T-helper 2 cell (primary cell): ENCODE results near the gene PTPRM.
A peak's percentile ranks its signal among the peaks of the same experiment; 100 is the strongest.

Source experiments
- DNase-seq, 5 experiments: peaks; one replicate each; pipeline versions ENCODE4 v3.0.0 to v3.0.0-alpha.2; 2012 to 2022

The PTPRM gene

GRCh38 chr18:7600528-7601245 lies 33.6 kb downstream of the PTPRM start:
- DNase-seq = no peak

DNA sequence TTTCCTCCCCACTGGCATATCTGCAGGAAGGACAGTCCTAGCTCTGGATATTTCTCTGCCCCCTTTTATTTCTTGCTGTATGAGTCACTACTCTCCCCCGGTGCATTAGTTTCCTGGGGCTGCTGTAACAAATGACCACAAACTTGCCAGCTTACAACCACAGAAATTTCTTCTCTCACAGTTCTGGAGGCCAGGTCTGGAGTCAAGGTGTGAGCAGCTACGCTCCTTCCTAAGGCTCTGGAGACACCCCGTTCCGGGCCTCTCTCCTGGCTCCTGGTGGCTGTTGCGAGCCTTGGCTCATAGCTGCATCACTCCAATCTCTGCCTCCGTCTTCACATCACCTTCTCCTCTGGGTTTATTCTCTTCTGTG lies 34.1 kb downstream of the PTPRM start:
- DNase-seq = peak in 1 of 5 experiments; percentile 44

DNA sequence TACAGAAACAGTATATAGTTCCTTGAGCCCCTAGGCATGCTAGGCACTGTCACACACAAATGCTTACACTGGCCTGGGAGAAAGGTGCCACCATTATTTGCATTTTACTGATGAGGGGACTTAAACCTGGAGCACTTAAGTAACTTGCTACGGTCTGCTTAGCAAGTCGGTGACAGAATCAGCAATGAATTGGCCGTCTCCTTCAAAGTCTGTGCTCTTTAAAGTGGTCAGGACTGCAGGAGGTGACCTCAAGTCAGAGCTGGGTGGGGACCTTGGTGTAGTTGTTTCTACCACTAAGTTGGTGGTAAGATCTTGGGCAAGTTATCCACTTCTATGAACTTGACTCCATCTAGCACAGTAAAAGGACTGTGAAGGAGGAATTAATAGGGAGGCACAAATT lies 34.8 kb downstream of the PTPRM start:
- no peak for DNase-seq

- no peak for DNase-seq
Observed at GRCh38 chr18:7603259-7604000, 36.3 kb downstream of the PTPRM start.

- no peak for DNase-seq
Observed at GRCh38 chr18:7604361-7604760, 37.2 kb downstream of the PTPRM start.

- no peak for DNase-seq
Observed at GRCh38 chr18:7605705-7606104, 38.6 kb downstream of the PTPRM start.

DNA sequence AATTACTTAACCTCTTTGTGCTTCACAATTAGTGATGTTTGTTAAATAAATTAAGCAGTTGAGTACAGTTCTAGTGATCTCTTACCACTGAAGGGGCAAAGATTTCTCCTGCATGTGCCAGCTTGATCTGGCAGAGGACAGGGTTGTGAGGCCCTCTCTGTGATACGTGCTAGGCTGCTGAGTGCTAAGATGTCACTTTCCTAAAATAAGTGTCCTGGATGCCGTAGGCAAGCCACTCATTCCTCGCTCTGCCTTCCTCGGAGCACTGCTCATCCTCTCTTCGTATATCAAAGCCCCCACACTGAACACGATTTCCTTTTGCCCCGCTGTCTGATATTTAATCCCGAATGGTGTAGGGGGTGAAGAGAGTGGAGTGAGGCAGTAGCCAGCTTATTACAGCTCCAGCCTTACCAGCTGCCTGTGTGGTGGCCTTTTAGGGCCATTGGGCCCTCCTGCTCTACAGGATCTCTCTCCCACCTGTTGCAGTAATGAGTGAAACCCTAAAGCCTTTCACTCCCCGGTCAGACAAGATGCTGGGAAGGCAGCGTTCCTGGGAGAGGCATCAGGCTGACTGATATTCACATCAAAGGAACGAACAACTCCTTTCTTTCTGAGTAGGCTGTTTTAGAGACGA lies 40.5 kb downstream of the PTPRM start:
- DNase-seq = no peak

- DNase-seq = no peak
Observed at GRCh38 chr18:7608174-7608550, 41.0 kb downstream of the PTPRM start.

- no peak for DNase-seq
Observed at GRCh38 chr18:7608781-7609201, 41.7 kb downstream of the PTPRM start.

GRCh38 chr18:7609617-7610016 lies 42.5 kb downstream of the PTPRM start:
- DNase-seq = no peak

- no peak for DNase-seq
Observed at GRCh38 chr18:7614042-7614441, 46.9 kb downstream of the PTPRM start.

DNA sequence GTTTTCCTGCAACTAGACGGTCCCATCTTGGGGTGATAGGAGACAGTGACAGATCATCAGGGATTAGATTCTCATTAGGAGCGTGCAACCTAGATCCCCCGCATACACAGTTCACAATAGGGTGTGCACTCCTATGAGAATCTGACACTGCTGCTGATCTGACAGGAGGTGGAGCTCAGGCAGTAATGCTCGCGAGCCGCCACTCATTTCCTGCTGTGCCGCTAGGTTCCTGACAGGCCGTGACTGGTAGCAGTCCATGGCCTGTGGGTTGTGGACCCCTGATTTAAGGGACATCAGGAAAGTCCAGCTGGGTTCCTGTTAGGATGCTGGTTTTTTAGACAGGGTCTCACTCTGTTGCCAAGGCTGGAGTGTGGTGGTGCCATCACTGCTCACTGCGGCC lies 48.7 kb downstream of the PTPRM start:
- no peak for DNase-seq

DNA sequence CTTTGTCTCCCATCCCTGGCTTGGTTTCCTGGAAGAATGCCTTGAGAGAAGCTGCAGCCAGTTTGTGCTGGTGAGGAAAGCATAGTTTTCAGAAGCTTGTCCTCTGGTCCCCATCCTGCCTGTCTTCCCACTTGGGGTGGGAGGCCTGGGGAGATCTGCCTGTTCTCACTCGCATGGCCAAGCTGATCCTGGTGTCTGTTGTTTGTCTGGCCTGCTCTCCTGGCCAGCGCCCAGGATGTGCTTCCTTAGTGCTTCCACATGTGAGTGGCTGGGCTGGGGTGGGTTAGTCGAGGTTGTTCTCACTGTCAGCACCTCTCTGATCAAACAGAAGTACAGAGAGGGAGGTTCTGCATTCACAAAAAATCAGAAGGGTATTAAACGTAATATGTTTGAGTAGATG lies 49.5 kb downstream of the PTPRM start:
- DNase-seq = no peak

DNA sequence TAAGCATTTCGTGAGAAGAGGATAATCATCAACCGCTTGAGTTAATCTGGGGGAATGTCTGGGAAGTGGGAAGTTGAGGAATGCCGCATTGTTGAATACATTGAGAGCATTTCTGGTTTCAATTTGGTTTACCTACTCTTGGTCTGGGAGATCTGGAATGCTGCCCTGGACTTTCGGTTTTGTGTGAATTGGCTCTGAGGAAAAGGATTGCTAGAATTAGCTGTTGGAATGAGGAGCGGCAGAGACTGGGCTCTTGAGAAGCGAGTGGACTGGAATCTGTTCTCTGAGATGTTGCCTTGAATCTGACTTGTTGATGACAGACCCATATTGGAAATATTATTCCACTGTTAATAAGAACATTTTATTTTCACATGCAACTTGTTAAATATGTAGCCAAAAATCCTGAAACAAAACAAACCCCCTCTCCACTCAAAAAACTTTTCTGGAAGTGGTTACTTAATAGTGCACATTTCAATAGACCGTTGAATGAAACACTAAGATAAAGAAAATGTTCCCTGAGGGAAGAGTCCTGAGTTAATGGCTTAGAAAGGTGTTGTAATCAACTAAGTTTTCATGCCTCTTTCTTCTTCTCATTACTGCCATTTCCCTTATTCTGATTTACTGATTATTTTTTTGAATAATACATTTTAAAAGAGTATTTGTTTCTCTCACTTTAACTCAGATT lies 50.8 kb downstream of the PTPRM start:
- DNase-seq = no peak

DNA sequence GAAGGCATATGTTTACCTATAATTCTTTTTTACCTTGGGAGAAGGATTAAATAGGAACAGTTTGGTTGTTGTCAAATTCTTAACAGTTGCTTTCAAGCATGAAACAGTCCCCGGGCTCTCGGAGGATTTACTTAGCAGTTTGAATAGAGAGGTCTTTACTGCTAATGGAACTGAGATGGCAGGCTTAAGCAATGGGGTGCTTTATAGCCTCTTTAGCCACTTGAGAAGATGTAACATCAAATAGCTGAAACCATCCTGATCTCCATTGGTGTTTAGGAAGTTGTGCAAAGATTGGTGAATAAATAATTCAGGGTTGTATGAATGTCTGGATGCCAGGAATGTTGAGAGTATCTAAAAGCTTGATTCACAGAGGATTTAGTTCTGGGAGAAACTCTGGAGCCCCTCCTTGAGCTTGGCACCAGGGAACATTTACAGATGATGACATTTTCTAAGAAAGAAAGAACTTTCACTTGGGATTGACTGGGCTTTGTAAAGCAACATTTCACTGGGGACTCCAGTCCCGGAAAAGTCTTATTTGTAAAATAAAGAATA lies 51.9 kb downstream of the PTPRM start:
- no peak for DNase-seq

- DNase-seq = no peak
Observed at GRCh38 chr18:7619676-7620075, 52.6 kb downstream of the PTPRM start.

DNA sequence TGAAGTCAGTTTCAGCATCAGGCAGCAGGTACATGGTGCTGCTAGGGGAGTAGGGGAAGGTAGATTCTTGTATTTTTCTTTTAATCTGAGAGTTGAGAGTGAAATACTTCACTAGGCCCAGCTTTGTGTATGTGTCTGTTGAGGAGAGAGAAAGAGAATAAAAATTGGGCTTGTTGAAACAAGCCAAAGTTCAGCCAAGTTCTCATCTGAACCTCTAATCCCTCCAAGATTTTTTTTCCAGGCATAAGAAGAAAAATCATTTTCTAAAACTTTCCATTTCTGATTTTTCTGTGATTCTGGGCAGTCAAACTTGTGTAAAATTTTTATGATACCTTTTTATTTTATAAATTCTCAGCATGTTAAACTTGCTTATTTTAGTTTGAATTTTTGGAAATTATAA lies 55.6 kb downstream of the PTPRM start:
- DNase-seq = no peak

- no peak for DNase-seq
Observed at GRCh38 chr18:7623681-7624080, 56.6 kb downstream of the PTPRM start.

DNA sequence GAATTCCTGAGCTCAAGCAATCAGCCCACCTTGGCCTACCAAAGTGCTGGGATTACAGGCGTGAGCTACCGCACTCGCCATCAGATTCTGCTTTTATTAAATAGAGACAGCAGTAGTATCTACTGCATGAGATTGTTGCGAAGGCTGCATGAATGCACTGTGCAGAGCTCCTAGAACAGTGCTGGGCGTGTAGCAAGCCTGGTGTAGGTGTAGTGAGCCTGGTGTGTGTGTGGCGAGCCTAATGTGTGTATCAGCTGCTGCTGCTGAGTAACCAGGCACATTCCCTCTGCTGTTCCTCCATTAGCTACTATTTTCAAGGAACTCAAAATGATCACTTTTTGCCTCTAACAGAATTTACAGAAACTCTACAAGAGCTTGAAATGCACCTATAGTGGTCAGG lies 57.6 kb downstream of the PTPRM start:
- DNase-seq = no peak

DNA sequence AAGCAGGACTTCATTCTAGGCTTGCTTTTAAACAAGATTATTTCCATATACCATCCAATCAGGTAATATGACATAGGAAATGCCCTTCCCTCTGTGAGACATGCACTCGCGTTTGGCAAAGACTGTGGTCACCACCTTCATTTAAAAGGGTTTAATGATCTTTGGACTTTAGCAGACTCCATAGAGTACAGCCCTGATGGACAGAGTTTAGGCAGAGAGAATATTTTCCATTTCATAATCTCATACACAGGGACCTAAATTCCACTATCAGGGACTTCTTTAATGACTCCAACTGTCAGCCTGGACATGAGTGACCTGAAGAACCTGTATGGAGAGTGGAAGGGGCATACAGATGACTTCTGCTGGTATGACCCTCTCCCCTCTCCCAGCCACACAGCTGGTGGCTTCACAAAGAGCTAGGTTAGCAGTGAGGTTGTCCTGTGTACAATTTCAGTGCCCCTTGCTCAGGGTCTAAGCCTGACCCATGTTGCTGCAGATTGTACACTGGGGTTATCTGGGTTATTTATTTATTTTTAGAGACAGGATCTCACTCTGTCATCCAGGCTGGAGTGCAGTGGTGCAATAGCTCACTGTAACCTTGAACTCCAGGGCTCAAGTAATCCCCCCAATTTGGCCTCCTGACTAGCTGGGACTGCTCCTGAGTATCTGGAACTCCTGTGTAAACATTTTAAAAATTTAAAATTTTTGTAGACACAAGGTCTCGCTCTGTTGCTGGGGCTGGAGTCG lies 59.2 kb downstream of the PTPRM start:
- no peak for DNase-seq

- DNase-seq = no peak
Observed at GRCh38 chr18:7626922-7627440, 59.9 kb downstream of the PTPRM start.

DNA sequence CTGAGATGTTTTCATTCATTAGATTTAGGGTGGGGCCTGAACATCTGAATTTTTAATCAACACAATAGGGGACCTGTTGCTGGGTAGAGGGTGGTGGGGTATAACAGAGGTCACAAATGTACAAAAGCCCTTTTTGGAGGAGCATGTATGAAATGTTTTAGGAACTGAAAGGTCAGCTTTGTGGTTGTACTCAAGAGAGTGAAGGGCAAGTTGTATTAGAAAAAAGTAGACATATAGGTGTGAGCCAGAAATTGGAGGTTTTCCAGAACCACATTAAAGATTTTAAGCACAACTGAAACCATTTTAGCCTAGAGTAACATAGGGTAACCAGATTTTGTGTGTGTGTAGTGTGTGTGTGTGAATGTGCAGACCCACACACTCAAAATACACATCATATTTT lies 62.3 kb downstream of the PTPRM start:
- no peak for DNase-seq
